NT2/D1 (cell line): ENCODE data around the gene LARGE1.

Source experiments
- YY1 ChIP-seq: IDR thresholded peaks from 2 replicates; pipeline ENCODE4 v1.6.1; 2011; ENCODE audit not compliant: insufficient read length, insufficient read depth
- ZNF274 ChIP-seq: IDR thresholded peaks from 2 replicates; pipeline ENCODE4 v1.6.1; 2011; ENCODE audit warnings: mild to moderate bottlenecking, low read depth, low read length

DNA sequence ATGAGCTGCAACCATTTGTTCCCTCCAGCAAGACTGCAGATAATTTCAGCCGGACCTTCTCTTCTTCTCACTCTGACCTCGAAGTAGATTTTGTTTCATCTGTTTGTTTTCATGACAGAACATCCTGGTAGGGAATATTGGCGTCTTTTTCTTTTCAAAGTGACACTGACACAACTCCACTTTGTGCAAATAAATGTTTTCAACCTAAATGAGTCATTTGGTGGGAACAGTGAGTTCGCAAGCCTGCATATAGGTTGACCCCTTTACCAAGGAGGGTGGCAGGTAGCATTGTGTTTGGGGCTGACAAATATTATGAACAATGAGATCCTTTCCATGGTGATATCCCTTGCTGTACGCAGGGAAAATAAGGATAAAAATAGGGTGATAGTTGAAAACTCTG is 55.0 kb downstream of the LARGE1 start:
- TF ChIP-seq ZNF274 (no peak), YY1 (no peak)
